ENCODE measurements around the gene ANKRD27. TPM values are rescaled to one million over a fixed set of nuclear protein-coding genes. Genes with fewer than 3 reads are reported as not detected.
"Not testable (repeated sequence)": the region's sequence is repeated elsewhere in the genome, so short reads cannot be mapped to it uniquely, and the experiment has no call there.

The ANKRD27 gene
- polyA plus RNA-seq, 6 donors from 2014 or later = 7.1 to 16.3 (median 11.5) TPM

DNA sequence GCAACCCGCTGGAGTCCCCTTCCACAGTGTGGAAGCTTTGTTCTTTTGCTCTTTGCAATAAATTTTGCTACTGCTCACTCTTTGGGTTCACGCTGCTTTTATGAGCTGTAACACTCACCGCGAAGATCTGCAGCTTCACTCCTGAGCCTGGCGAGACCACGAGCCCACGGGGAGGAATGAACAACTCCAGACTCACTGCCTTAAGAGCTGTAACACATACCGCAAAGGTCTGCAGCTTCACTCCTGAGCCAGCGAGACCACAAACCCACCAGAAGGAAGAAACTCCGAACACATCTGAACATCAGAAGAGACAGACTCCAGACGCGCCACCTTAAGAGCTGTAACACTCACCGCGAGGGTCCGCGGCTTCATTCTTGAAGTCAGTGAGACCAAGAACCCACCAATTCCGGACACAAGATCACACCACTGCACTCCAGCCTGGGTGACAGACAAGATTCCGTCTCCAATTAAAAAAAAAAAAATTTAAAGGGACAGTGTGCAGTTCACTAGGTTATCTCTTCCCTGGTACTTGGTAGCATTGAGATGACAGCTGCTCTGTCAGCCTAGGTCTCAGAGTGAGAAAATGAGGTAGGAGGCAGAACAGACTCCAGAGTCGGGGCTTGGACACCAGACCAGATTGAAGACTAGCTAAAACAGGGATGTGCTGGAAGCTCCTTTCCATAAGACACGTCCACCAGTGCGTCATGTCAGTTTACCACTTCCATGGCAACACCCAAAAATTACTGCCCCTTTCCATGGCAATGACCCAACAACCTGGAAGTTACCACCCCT lies 102.1 kb downstream of the ANKRD27 start:
- peaks cover 16 to 59% (median 35%) of the 10 kb centered on the region in 3 donors for H3K27me3 Mint-ChIP-seq
- H3K4me3 Mint-ChIP-seq; H3K36me3 Mint-ChIP-seq; H3K4me1 Mint-ChIP-seq; H3K27ac Mint-ChIP-seq; DNase-seq; H3K9me3 Mint-ChIP-seq; ATAC-seq (ENCODE audit: low read depth in 2 of 2): not testable (repeated sequence)

DNA sequence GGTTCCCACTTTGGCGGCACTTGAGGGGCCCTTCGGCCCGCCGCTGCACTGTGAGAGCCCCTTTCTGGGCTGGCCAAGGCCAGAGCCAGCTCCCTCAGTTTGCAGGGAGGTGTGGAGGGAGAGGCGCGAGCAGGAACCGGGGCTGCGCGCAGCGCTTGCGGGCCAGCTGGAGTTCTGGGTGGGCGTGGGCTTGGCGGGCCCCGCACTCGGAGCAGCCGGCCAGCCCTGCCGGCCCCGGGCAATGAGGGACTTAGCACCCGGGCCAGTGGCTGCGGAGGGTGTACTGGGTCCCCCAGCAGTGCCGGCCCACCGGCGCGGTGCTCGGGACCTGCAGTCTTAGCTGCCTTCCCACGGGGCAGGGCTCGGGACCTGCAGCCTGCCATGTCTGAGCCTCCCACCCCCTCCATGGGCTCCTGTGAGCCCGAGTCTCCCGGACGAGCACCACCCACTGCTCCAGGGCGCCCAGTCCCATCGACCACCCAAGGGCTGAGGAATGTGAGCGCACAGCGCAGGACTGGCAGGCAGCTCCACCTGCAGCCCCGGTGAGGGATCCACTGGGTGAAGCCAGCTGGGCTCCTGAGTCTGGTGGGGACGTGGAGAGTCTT lies 103.4 kb downstream of the ANKRD27 start:
- DNase-seq; H3K36me3 Mint-ChIP-seq; H3K9me3 Mint-ChIP-seq; ATAC-seq (ENCODE audit: low read depth in 2 of 2); H3K27ac Mint-ChIP-seq; H3K4me1 Mint-ChIP-seq; H3K4me3 Mint-ChIP-seq: not testable (repeated sequence)
- peaks cover 22 to 59% (median 23%) of the 10 kb centered on the region in 3 donors for H3K27me3 Mint-ChIP-seq

DNA sequence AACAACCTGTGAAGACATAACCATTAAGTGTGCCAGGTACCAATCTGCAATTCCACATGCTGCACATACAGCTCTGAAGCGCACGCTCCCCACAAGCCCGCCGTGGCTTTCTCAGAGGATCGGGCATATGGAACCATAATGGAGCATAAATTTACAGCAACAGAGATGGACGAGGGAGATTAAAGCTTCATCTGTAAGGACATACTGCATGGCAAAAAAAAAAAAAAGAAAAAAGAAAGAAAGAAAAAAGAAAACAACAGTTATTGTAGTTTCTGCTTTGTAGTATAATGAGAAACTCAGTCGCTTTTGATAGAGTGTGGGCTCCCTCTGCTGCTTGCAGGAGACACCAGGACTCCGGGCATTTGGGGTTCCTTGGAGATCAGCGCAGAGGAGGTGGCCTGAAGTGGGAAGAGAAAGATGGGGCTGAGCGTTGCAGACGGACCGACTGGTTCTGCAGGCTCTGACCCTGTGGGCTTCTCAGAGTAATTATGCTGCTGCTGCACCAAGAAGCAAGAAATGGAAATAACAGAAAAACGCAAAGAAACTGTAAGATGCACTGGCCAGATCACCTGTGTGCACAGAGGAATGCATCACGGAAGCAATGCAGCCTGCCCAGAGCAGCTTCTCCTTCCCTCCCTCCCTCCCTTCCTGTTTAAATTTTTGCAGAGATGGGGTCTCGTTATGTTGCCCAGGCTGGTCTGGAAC lies 104.7 kb downstream of the ANKRD27 start:
- Mint-ChIP-seq H3K27ac (peak overlapping the region in 1 of 6 donors; percentile 47), H3K9me3 (no peaks in the 10 kb centered on the region), H3K27me3 (peaks cover 11 to 54% (median 13%) of the 10 kb centered on the region in 3 donors), H3K4me1 (peaks cover 0 to 5% (median 2%) of the 10 kb centered on the region in 3 donors), H3K4me3 (peak overlapping the region in 1 of 8 donors; percentile 47), H3K36me3 (no peaks in the 10 kb centered on the region)
- ATAC-seq (ENCODE audit: low read depth in 2 of 2) = peak; percentile 60 to 70
- DNase-seq = peak; percentile 18

DNA sequence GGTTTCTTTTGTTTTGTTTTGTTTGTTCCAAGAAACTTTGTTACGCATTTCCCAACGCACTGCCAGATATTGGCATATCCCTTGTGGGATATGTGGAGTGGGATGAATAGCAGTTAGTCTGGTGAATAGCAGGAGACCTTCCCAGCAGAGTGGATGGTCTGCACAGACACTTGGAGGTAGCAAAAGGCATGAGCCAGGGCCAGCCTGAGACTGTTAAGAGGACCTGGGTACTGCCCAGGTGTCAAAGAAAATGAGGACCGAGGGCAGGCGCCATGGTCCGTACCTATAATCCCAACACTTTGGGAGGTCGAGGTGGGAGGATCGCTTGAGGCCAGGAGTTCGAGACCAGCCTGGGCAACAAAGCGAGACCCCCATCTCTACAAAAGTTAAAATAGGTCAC lies 107.5 kb downstream of the ANKRD27 start:
- DNase-seq (no peak), ATAC-seq (ENCODE audit: low read depth in 2 of 2) (no peak)
- Mint-ChIP-seq H3K27me3 (peaks cover 11 to 47% (median 13%) of the 10 kb centered on the region in 3 donors), H3K9me3 (no peaks in the 10 kb centered on the region), H3K4me3 (no peak overlapping the region), H3K4me1 (peaks cover 0 to 5% (median 2%) of the 10 kb centered on the region in 3 donors), H3K36me3 (no peaks in the 10 kb centered on the region), H3K27ac (no peak overlapping the region)

DNA sequence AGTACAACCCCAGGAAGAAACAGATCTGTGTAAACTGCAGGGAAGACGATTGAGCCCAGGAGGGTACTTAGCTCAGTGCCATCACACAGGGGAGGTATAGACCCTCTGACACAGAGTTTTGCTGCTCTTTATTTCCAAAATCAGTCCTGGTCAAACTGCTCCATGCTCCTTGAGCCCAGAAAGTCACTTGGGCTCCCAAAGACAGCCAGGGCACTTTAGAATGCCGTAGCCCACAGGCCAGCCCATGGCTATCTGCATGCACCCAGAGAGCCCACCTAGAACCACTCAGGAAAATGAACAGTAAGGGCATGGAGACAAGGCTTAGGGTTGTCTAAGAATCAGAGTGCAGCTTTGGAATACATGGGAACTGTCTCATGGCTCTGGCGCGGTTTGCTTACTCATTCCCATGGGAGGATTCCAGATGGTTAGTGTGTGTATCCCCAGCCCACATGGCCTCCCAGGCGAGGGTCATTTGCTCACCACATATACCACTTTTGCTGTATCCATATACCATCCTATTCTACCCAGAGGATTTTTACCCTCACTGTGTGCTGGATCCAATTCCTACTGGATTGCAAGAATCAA lies 108.6 kb downstream of the ANKRD27 start:
- no peak for DNase-seq
- Mint-ChIP-seq H3K27ac (no peak overlapping the region), H3K9me3 (no peaks in the 10 kb centered on the region), H3K27me3 (peaks cover 11 to 46% (median 13%) of the 10 kb centered on the region in 3 donors), H3K4me1 (peaks cover 0 to 5% (median 2%) of the 10 kb centered on the region in 3 donors), H3K4me3 (no peak overlapping the region), H3K36me3 (no peaks in the 10 kb centered on the region)
- ATAC-seq (ENCODE audit: low read depth in 2 of 2) = no peak

DNA sequence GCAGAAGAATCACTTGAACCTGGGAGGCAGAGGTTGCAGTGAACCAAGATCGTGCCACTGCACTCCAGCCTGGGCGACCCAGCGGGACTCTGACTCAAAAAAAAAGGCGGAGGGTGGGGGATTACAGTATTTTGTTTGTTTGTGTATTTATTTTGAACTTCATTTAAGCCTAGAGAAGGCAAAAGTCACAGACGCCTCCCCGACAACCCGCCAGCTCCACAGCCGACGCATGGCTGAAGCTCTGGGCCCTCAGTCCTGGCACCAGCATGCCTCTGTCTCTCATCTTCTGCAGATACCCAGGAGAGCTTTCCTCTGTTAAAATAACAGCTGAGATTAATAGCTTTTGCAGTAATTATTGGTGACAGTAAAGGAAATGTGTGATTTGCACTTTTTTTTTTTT lies 111.2 kb downstream of the ANKRD27 start:
- Mint-ChIP-seq H3K4me1 (no peaks in the 10 kb centered on the region), H3K36me3 (no peaks in the 10 kb centered on the region), H3K9me3 (peaks cover 0 to 2% (median 0%) of the 10 kb centered on the region in 7 donors), H3K27ac (no peak overlapping the region), H3K4me3 (no peak overlapping the region), H3K27me3 (peaks cover 6 to 28% (median 10%) of the 10 kb centered on the region in 3 donors)
- ATAC-seq (ENCODE audit: low read depth in 2 of 2) (no peak), DNase-seq (no peak)

DNA sequence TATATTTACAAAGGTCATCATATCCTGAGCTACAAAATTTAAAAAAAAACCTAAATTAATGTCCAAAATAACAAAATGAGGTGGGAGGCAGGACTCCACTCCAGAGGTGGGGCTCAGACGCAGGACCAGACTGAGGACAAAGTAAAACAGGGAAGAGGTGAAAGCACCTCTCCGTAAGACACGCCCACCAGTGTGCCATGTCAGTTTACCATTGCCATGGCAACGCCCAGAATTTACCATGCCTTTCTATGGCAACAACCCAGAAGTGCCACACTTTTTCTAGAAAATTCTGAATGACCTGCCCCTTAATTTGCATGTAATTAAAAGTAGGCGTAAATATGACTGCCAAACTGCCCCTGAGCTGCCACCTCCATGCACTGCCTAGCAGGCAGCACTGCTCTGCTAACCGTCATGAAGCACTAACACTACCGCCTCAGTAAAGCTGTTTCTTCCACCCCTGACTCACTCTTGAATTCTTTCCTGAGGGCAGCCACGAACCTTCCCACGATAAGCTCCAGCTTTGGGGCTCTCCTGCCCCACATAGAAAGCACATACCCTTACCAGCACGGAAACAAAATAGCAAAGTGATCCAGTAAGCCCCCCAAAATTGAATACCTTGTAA lies 116.3 kb downstream of the ANKRD27 start:
- Mint-ChIP-seq H3K4me1 (no peaks in the 10 kb centered on the region), H3K27me3 (peaks cover 8 to 19% (median 15%) of the 10 kb centered on the region in 3 donors), H3K27ac (no peak overlapping the region), H3K9me3 (peaks cover 0 to 2% (median 0%) of the 10 kb centered on the region in 7 donors), H3K4me3 (no peak overlapping the region), H3K36me3 (no peaks in the 10 kb centered on the region)
- no peak for ATAC-seq (ENCODE audit: low read depth in 2 of 2)
- no peak for DNase-seq

DNA sequence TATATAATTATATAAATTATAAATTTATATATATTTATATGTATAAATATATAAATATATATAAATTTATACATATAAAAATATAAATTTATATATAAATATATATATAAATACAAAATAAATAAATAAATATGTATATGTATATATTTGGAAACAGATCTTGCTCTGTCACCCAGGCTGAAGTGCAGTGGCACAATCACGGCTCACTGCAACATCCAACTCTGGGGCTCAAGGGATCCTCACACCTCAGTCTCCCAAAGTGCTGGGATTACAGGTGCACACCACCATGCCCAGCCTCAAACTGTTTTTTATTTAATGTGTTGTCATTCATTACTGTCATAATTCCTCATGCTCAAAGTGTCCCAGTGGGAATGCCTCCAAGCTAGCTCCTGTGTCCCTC lies 119.2 kb downstream of the ANKRD27 start:
- H3K4me1 Mint-ChIP-seq = no peaks in the 10 kb centered on the region
- peaks cover 7 to 15% (median 13%) of the 10 kb centered on the region in 3 donors for H3K27me3 Mint-ChIP-seq
- no peaks in the 10 kb centered on the region for H3K36me3 Mint-ChIP-seq
- DNase-seq (no peak), ATAC-seq (ENCODE audit: low read depth in 2 of 2) (no peak)
- peaks cover 0 to 2% (median 0%) of the 10 kb centered on the region in 7 donors for H3K9me3 Mint-ChIP-seq
- no peak overlapping the region for H3K4me3 Mint-ChIP-seq
- no peak overlapping the region for H3K27ac Mint-ChIP-seq

DNA sequence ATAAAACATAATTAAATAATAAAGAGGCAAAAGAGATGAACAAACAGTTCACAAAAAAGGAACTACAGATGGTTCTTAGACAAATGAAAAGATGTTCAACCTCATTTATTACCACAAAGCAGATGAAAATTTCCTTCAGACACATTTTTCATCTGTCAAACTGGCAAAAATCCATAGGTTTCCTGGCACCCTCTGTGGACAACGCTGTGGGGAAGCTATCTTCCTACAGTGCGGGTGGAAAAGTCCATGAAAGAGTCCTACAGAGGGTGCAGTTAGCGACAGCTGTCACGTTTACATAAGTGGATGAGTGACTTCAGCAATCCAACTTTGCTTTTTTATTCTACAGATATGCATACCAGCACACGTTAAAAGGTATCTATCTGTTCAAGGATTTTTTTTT lies 124.3 kb downstream of the ANKRD27 start:
- no peak overlapping the region for H3K4me3 Mint-ChIP-seq
- peaks cover 4 to 13% (median 7%) of the 10 kb centered on the region in 3 donors for H3K27me3 Mint-ChIP-seq
- no peak for ATAC-seq (ENCODE audit: low read depth in 2 of 2)
- H3K4me1 Mint-ChIP-seq = no peaks in the 10 kb centered on the region
- H3K27ac Mint-ChIP-seq = no peak overlapping the region
- H3K36me3 Mint-ChIP-seq = no peaks in the 10 kb centered on the region
- peaks cover 0 to 5% (median 0%) of the 10 kb centered on the region in 7 donors for H3K9me3 Mint-ChIP-seq
- DNase-seq = no peak

Other genes starting within 250 kb of the ANKRD27 start
- gene PDCD5, start 94.0 kb downstream of the ANKRD27 start, polyA plus RNA-seq (ENCODE audit: low read depth in 6 of 6) = 100 to 1,000 TPM in 2 of 6 donors, 10 to 100 TPM in 4; 83.3 to 130 (median 96.5) TPM
- not detected for gene RGS9BP, start 668 bp upstream of the ANKRD27 start, polyA plus RNA-seq (ENCODE audit: low read depth in 6 of 6)
- 1 to 10 TPM; 1.4 to 3.1 (median 2.3) TPM for gene NUDT19, start 16.6 kb upstream of the ANKRD27 start, polyA plus RNA-seq (ENCODE audit: low read depth in 6 of 6)
- gene TDRD12, start 44.6 kb upstream of the ANKRD27 start, polyA plus RNA-seq (ENCODE audit: low read depth in 6 of 6) = not detected
- gene SLC7A9, start 194.6 kb upstream of the ANKRD27 start, polyA plus RNA-seq (ENCODE audit: low read depth in 6 of 6) = not detected